H9 (cell line): Measurements from ENCODE around the gene SMIM3. TPM values are rescaled to one million over a fixed set of nuclear protein-coding genes. Genes with fewer than 3 reads are reported as not detected.

Experiments used
- DNase-seq: peaks from one replicate; pipeline ENCODE4 v3.0.0-alpha.2; 2017
- H2AFZ ChIP-seq: one replicate; pipeline ENCODE4 v1.6.1; 2013; ENCODE audit warnings: mild to moderate bottlenecking, low read length, control low read depth, moderate library complexity
- H2AK5ac ChIP-seq: 2 replicates; pipeline ENCODE4 v1.6.1; 2013; ENCODE audit warnings: low read length, control low read depth, mixed read lengths; ENCODE audit not compliant: insufficient read length
- H2BK120ac ChIP-seq: one replicate; pipeline ENCODE4 v1.6.1; 2013; ENCODE audit warnings: low read depth, mild to moderate bottlenecking, low read length, control low read depth, inconsistent platforms; ENCODE audit not compliant: poor library complexity, severe bottlenecking
- H2BK12ac ChIP-seq: 2 replicates; pipeline ENCODE4 v1.6.1; 2013; ENCODE audit warnings: low read length, control low read depth, mixed read lengths, low read depth; ENCODE audit not compliant: insufficient read length
- H2BK15ac ChIP-seq: 2 replicates; pipeline ENCODE4 v1.6.1; 2013; ENCODE audit warnings: low read depth, low read length, control low read depth
- H2BK20ac ChIP-seq: one replicate; pipeline ENCODE4 v1.6.1; 2013; ENCODE audit warnings: low read depth, mild to moderate bottlenecking, low read length, control low read depth, inconsistent platforms; ENCODE audit not compliant: poor library complexity, severe bottlenecking
- H2BK5ac ChIP-seq: 2 replicates; pipeline ENCODE4 v1.6.1; 2013; ENCODE audit warnings: low read length, control low read depth, mixed read lengths; ENCODE audit not compliant: insufficient read length
- H3K14ac ChIP-seq: 2 replicates; pipeline ENCODE4 v1.6.1; 2013; ENCODE audit warnings: low read length, control low read depth; ENCODE audit not compliant: insufficient read depth
- H3K18ac ChIP-seq: 2 replicates; pipeline ENCODE4 v1.6.1; 2013; ENCODE audit warnings: low read depth, mild to moderate bottlenecking, mixed read lengths, low read length, control low read depth; ENCODE audit not compliant: insufficient read length
- H3K23ac ChIP-seq: 2 replicates; pipeline ENCODE4 v1.6.1; 2013; ENCODE audit warnings: low read length, control low read depth, mixed read lengths, low read depth; ENCODE audit not compliant: insufficient read length
- H3K23me2 ChIP-seq: 2 replicates; pipeline ENCODE4 v1.6.1; 2013; ENCODE audit warnings: low read depth, mild to moderate bottlenecking, mixed read lengths, low read length, control low read depth; ENCODE audit not compliant: insufficient read length, poor library complexity, severe bottlenecking
- H3K27ac ChIP-seq: 2 replicates; pipeline ENCODE4 v1.5.1; 2013; ENCODE audit warnings: low read length, control low read depth, mixed read lengths, low read depth; ENCODE audit not compliant: insufficient read length
- H3K27me3 ChIP-seq: 2 replicates; pipeline ENCODE4 v1.6.1; 2013; ENCODE audit warnings: low read length, control low read depth, inconsistent platforms; ENCODE audit not compliant: insufficient read depth
- H3K4ac ChIP-seq: 2 replicates; pipeline ENCODE4 v1.6.1; 2013; ENCODE audit warnings: low read depth, mild to moderate bottlenecking, control low read depth, inconsistent platforms, low read length, moderate library complexity
- H3K4me1 ChIP-seq: 2 replicates; pipeline ENCODE4 v1.6.1; 2013; ENCODE audit warnings: low read length, control low read depth, inconsistent platforms; ENCODE audit not compliant: insufficient read depth
- H3K4me2 ChIP-seq: 2 replicates; pipeline ENCODE4 v1.6.1; 2013; ENCODE audit warnings: low read length, control low read depth, mixed read lengths; ENCODE audit not compliant: insufficient read length, insufficient read depth
- H3K56ac ChIP-seq: 2 replicates; pipeline ENCODE4 v1.6.1; 2013; ENCODE audit warnings: low read depth, mild to moderate bottlenecking, mixed read lengths, low read length, control low read depth; ENCODE audit not compliant: insufficient read length
- H3K79me1 ChIP-seq: 2 replicates; pipeline ENCODE4 v1.6.1; 2013; ENCODE audit warnings: low read depth, mild to moderate bottlenecking, moderate library complexity, low read length, control low read depth, inconsistent platforms; ENCODE audit not compliant: insufficient read depth, poor library complexity, severe bottlenecking
- H3K79me2 ChIP-seq: 2 replicates; pipeline ENCODE4 v1.6.1; 2013; ENCODE audit warnings: low read length, control low read depth, inconsistent platforms; ENCODE audit not compliant: insufficient read depth
- H3K9ac ChIP-seq: 2 replicates; pipeline ENCODE4 v1.6.1; 2013; ENCODE audit warnings: low read length, control low read depth, mixed read lengths; ENCODE audit not compliant: insufficient read length; ENCODE audit errors: extremely low read depth
- H3K9me3 ChIP-seq: one replicate; pipeline ENCODE4 v1.6.1; 2013; ENCODE audit warnings: low read depth, low read length, inconsistent platforms; ENCODE audit not compliant: control insufficient read depth
- H3T11ph ChIP-seq: one replicate; pipeline ENCODE4 v1.6.1; 2013; ENCODE audit warnings: mild to moderate bottlenecking, low read length, control low read depth, inconsistent platforms
- H4K20me1 ChIP-seq: one replicate; pipeline ENCODE4 v1.6.1; 2013; ENCODE audit not compliant: control insufficient read depth, insufficient read length, insufficient read depth
- H4K5ac ChIP-seq: 2 replicates; pipeline ENCODE4 v1.6.1; 2013; ENCODE audit warnings: low read depth, mild to moderate bottlenecking, mixed read lengths, low read length, control low read depth; ENCODE audit not compliant: insufficient read length
- H4K8ac ChIP-seq: replicated peaks from 2 replicates; pipeline ENCODE4 v1.6.1; 2013; ENCODE audit warnings: low read length, control low read depth, mixed read lengths, low read depth; ENCODE audit not compliant: insufficient read length
- H4K91ac ChIP-seq: 2 replicates; pipeline ENCODE4 v1.6.1; 2013; ENCODE audit warnings: low read depth, mild to moderate bottlenecking, moderate library complexity, mixed read lengths, low read length, control low read depth; ENCODE audit not compliant: insufficient read length
- H3K27ac Mint-ChIP-seq, 3 experiments: 2 replicates in 2 of 3; 3 replicates in 1 of 3; pipeline ENCODE4 v1.8.0; 2020 to 2021; ENCODE audit warnings: mixed read lengths in 3 of 3, mild to moderate bottlenecking in 1 of 3, moderate library complexity in 1 of 3
- H3K27me3 Mint-ChIP-seq: 2 replicates; pipeline ENCODE4 v1.8.0; 2021; ENCODE audit warnings: low read depth, mild to moderate bottlenecking, moderate library complexity, mixed read lengths
- H3K36me3 Mint-ChIP-seq, 3 experiments: 2 replicates in 2 of 3; 3 replicates in 1 of 3; pipeline ENCODE4 v1.8.0; 2020 to 2021; ENCODE audit warnings: low read depth in 3 of 3, mixed read lengths in 3 of 3; ENCODE audit not compliant: insufficient read depth in 1 of 3
- H3K4me1 Mint-ChIP-seq, 2 experiments: 2 replicates each; pipeline ENCODE4 v1.8.0; 2020; ENCODE audit warnings: mixed read lengths in 2 of 2
- H3K4me3 Mint-ChIP-seq, 2 experiments: 2 replicates in 1 of 2; 3 replicates in 1 of 2; pipeline ENCODE4 v1.8.0; 2020 to 2021; ENCODE audit warnings: mild to moderate bottlenecking in 2 of 2, mixed read lengths in 2 of 2, moderate library complexity in 1 of 2
- H3K9me3 Mint-ChIP-seq, 2 experiments: 2 replicates in 1 of 2; 3 replicates in 1 of 2; pipeline ENCODE4 v1.8.0; 2020; ENCODE audit warnings: mild to moderate bottlenecking in 2 of 2, mixed read lengths in 2 of 2, moderate library complexity in 1 of 2
- WGBS: extraction: QIAGEN DNeasy Blood & Tissue Kit; methylation state at CpG from one replicate; pipeline ENCODE4 v1.1.7; 2013; ENCODE audit warnings: missing lambda C conversion rate, low lambda C conversion rate, mixed read lengths; ENCODE audit not compliant: insufficient read length; ENCODE audit errors: extremely low coverage; 5-methylcytosine and 5-hydroxymethylcytosine counted together
- total RNA-seq: library from RNA; stranded (reverse); gene quantifications from 2 replicates; pipeline ENCODE4 v1.2.1, GENCODE V29; 2021
- TF ChIP-seq, protein P1 (sequence below): fragments of 200-600 bp; sonication (generic); conservative IDR thresholded peaks from 3 replicates; pipeline ENCODE4 v1.8.0; 2021; ENCODE audit warnings: antibody characterized with exemption, mild to moderate bottlenecking

Gene SMIM3
- total RNA-seq, 1 experiment from 2014 or later = 42.0 TPM

DNA sequence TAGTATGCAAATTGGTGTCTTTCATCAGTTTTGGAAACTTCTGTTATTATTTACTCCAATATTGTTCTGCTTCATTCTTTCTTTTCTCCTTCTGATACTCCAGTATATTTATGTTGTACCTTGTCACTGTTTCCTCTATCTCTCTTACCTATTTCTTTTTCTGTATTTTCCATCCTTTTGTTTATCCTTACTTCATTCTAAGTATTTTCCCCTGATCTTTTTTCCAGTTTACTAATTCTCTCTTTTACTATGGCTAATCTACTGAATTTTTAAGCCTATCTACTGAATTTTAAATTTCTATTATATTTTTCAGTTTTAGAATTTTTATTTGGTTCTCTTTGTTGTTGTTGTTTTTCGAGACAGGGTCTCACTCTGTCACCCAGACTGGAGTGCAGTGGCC lies 7.4 kb downstream of the SMIM3 start:
- Histone ChIP-seq H2BK120ac (no peak overlapping the region), H3K79me1 (no peaks in the 10 kb centered on the region), H4K8ac (no peak overlapping the region), H2BK15ac (no peak overlapping the region), H2BK12ac (no peak overlapping the region), H3K14ac (no peak overlapping the region), H3K9ac (no peak overlapping the region), H2BK20ac (no peak overlapping the region), H3T11ph (no peak overlapping the region), H3K79me2 (peaks cover 2% of the 10 kb centered on the region; the same call in 1 of the 2 replicates), H2AFZ (no peak overlapping the region), H4K5ac (no peak overlapping the region), H2AK5ac (no peak overlapping the region), H3K18ac (no peak overlapping the region), H3K4ac (no peak overlapping the region), H3K23me2 (no peaks in the 10 kb centered on the region), H2BK5ac (no peak overlapping the region), H4K91ac (no peak overlapping the region), H3K4me1 (peaks cover 20% of the 10 kb centered on the region), H3K56ac (no peak overlapping the region), H3K27me3 (no peaks in the 10 kb centered on the region; the same call in 1 of the 2 replicates), H3K4me2 (no peak overlapping the region), H4K20me1 (no peaks in the 10 kb centered on the region), H3K9me3 (no peaks in the 10 kb centered on the region), H3K27ac (no peak overlapping the region), H3K23ac (no peak overlapping the region)
- peaks cover 12% of the 10 kb centered on the region for H3K27me3 Mint-ChIP-seq
- peaks cover 12 to 16% of the 10 kb centered on the region in 2 experiments for H3K9me3 Mint-ChIP-seq
- no peak overlapping the region for H3K27ac Mint-ChIP-seq
- peaks cover 74 to 81% of the 10 kb centered on the region in 2 experiments for H3K4me1 Mint-ChIP-seq
- no peak for DNase-seq
- WGBS = no CpG with 5 or more reads among the region's 1 CpG
- peaks cover 24 to 44% (median 25%) of the 10 kb centered on the region in 3 experiments for H3K36me3 Mint-ChIP-seq
- peak overlapping the region in 1 of 2 experiments; percentile 18; a peak in 1 of 5 replicates for H3K4me3 Mint-ChIP-seq
- TF ChIP-seq, protein P1, sequence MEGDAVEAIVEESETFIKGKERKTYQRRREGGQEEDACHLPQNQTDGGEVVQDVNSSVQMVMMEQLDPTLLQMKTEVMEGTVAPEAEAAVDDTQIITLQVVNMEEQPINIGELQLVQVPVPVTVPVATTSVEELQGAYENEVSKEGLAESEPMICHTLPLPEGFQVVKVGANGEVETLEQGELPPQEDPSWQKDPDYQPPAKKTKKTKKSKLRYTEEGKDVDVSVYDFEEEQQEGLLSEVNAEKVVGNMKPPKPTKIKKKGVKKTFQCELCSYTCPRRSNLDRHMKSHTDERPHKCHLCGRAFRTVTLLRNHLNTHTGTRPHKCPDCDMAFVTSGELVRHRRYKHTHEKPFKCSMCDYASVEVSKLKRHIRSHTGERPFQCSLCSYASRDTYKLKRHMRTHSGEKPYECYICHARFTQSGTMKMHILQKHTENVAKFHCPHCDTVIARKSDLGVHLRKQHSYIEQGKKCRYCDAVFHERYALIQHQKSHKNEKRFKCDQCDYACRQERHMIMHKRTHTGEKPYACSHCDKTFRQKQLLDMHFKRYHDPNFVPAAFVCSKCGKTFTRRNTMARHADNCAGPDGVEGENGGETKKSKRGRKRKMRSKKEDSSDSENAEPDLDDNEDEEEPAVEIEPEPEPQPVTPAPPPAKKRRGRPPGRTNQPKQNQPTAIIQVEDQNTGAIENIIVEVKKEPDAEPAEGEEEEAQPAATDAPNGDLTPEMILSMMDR = no peak
